ENCODE data around the gene ZFYVE21. TPM values are rescaled to one million over a fixed set of nuclear protein-coding genes. Genes with fewer than 3 reads are reported as not detected.

ZFYVE21 gene
- total RNA-seq, 1 donor from 2014 or later, result 50.5 TPM

GRCh38 chr14:103765526-103765925 is 49.9 kb downstream of the ZFYVE21 start:
- H3K4me3 ChIP-seq, result no peak overlapping the region
- intact Hi-C loops (cut with micrococcal nuclease), result no loop called here
- peaks cover 29% of the 10 kb centered on the region for H3K4me1 ChIP-seq
- H3K27ac ChIP-seq (replicated peaks), result no peak overlapping the region
- H3K36me3 ChIP-seq, result peaks cover 8% of the 10 kb centered on the region
- H3K9me3 ChIP-seq (replicated peaks), result no peaks in the 10 kb centered on the region
- no peaks in the 10 kb centered on the region for H3K27me3 ChIP-seq (ENCODE audit: low read depth)
- no peak for DNase-seq
- no peak for TF ChIP-seq CTCF (IDR thresholded peaks at IDR 0.05; ENCODE audit: borderline replicate concordance)

- no peak for DNase-seq
- no peaks in the 10 kb centered on the region for H3K9me3 ChIP-seq (replicated peaks)
- H3K4me3 ChIP-seq, result no peak overlapping the region
- peaks cover 19% of the 10 kb centered on the region for H3K36me3 ChIP-seq
- intact Hi-C loops (cut with micrococcal nuclease), result no loop called here
- peaks cover 36% of the 10 kb centered on the region for H3K4me1 ChIP-seq
- no peak for TF ChIP-seq CTCF (IDR thresholded peaks at IDR 0.05; ENCODE audit: borderline replicate concordance)
- no peak overlapping the region for H3K27ac ChIP-seq (replicated peaks)
- H3K27me3 ChIP-seq (ENCODE audit: low read depth), result no peaks in the 10 kb centered on the region
Measured at GRCh38 chr14:103767336-103767894, 51.8 kb downstream of the ZFYVE21 start.

- intact Hi-C loops (cut with micrococcal nuclease), result no loop called here
- Histone ChIP-seq H3K36me3 (peaks cover 18% of the 10 kb centered on the region), H3K27me3 (ENCODE audit: low read depth) (no peaks in the 10 kb centered on the region), H3K9me3 (replicated peaks) (no peaks in the 10 kb centered on the region), H3K4me1 (peaks cover 46% of the 10 kb centered on the region), H3K27ac (replicated peaks) (no peak overlapping the region), H3K4me3 (no peak overlapping the region)
- TF ChIP-seq CTCF (IDR thresholded peaks at IDR 0.05; ENCODE audit: borderline replicate concordance), result no peak
- DNase-seq, result no peak
Measured at GRCh38 chr14:103770500-103770899, 54.9 kb downstream of the ZFYVE21 start.

GRCh38 chr14:103770902-103771301 is 55.3 kb downstream of the ZFYVE21 start:
- Histone ChIP-seq H3K9me3 (replicated peaks) (no peaks in the 10 kb centered on the region), H3K4me3 (no peak overlapping the region), H3K4me1 (peaks cover 46% of the 10 kb centered on the region), H3K36me3 (peaks cover 19% of the 10 kb centered on the region), H3K27ac (replicated peaks) (no peak overlapping the region), H3K27me3 (ENCODE audit: low read depth) (no peaks in the 10 kb centered on the region)
- TF ChIP-seq CTCF (IDR thresholded peaks at IDR 0.05; ENCODE audit: borderline replicate concordance), result no peak
- intact Hi-C loops (cut with micrococcal nuclease), result no loop called here
- DNase-seq, result no peak

GRCh38 chr14:103772078-103772712 is 56.6 kb downstream of the ZFYVE21 start:
- no peak for TF ChIP-seq CTCF (IDR thresholded peaks at IDR 0.05; ENCODE audit: borderline replicate concordance)
- Histone ChIP-seq H3K36me3 (peaks cover 21% of the 10 kb centered on the region), H3K9me3 (replicated peaks) (no peaks in the 10 kb centered on the region), H3K4me1 (peaks cover 53% of the 10 kb centered on the region), H3K4me3 (no peak overlapping the region), H3K27me3 (ENCODE audit: low read depth) (no peaks in the 10 kb centered on the region), H3K27ac (replicated peaks) (no peak overlapping the region)
- intact Hi-C loops (cut with micrococcal nuclease), result no loop called here
- no peak for DNase-seq
